Brain microvascular endothelial cell (primary cell): ENCODE results near the gene NINJ1.

Experiments
- DNase-seq: peaks from one replicate; pipeline ENCODE4 v3.0.0-alpha.2; 2020
- H3K27ac ChIP-seq: fragments of 250-450 bp; sonication (Bioruptor Pico); 2 replicates; pipeline ENCODE4 v1.5.1; 2020; ENCODE audit warnings: mild to moderate bottlenecking, moderate library complexity
- H3K27me3 ChIP-seq: fragments of 250-450 bp; sonication (Bioruptor Pico); replicated peaks from 2 replicates; pipeline ENCODE4 v1.5.1; 2020; ENCODE audit warnings: mild to moderate bottlenecking
- H3K36me3 ChIP-seq: fragments of 250-450 bp; sonication (Bioruptor Pico); replicated peaks from 2 replicates; pipeline ENCODE4 v1.5.1; 2020; ENCODE audit warnings: mild to moderate bottlenecking
- H3K4me3 ChIP-seq: 2 replicates; pipeline ENCODE4 v1.5.1; 2011; ENCODE audit warnings: low read depth, mild to moderate bottlenecking, control low read depth, low read length, moderate library complexity
- CTCF ChIP-seq: IDR thresholded peaks from 2 replicates; pipeline ENCODE4 v1.5.1; 2011; ENCODE audit warnings: low read depth, mild to moderate bottlenecking, moderate library complexity, low read length, control low read depth, inconsistent platforms; ENCODE audit errors: missing control alignments
- in situ Hi-C: cut with HindIII; loops from 2 replicates; pipeline ENCODE4 v1.10.0; 2017; ENCODE audit warnings: low sequenced_read_pairs, low pct_ligation_motif_present

NINJ1 gene

GRCh38 chr9:93112116-93112863 is 21.8 kb downstream of the NINJ1 start:
- H3K36me3 ChIP-seq: peaks cover 22% of the 10 kb centered on the region
- no peak overlapping the region for H3K4me3 ChIP-seq
- in situ Hi-C loops: no loop called here
- TF ChIP-seq CTCF: no peak
- no peak overlapping the region for H3K27ac ChIP-seq
- no peaks in the 10 kb centered on the region for H3K27me3 ChIP-seq
- DNase-seq: no peak

- H3K36me3 ChIP-seq: peaks cover 22% of the 10 kb centered on the region
- peak; percentile 51 for DNase-seq
- TF ChIP-seq CTCF: no peak
- in situ Hi-C loops: no loop called here
- no peak overlapping the region for H3K27ac ChIP-seq
- no peak overlapping the region for H3K4me3 ChIP-seq
- H3K27me3 ChIP-seq: no peaks in the 10 kb centered on the region
These were observed 22.5 kb downstream of the NINJ1 start for GRCh38 chr9:93111371-93112115.

GRCh38 chr9:93111001-93111370 is 23.1 kb downstream of the NINJ1 start:
- no peak for DNase-seq
- no peak overlapping the region for H3K27ac ChIP-seq
- H3K36me3 ChIP-seq: peaks cover 22% of the 10 kb centered on the region
- no peaks in the 10 kb centered on the region for H3K27me3 ChIP-seq
- TF ChIP-seq CTCF: no peak
- H3K4me3 ChIP-seq: no peak overlapping the region
- in situ Hi-C loops: no loop called here

DNA sequence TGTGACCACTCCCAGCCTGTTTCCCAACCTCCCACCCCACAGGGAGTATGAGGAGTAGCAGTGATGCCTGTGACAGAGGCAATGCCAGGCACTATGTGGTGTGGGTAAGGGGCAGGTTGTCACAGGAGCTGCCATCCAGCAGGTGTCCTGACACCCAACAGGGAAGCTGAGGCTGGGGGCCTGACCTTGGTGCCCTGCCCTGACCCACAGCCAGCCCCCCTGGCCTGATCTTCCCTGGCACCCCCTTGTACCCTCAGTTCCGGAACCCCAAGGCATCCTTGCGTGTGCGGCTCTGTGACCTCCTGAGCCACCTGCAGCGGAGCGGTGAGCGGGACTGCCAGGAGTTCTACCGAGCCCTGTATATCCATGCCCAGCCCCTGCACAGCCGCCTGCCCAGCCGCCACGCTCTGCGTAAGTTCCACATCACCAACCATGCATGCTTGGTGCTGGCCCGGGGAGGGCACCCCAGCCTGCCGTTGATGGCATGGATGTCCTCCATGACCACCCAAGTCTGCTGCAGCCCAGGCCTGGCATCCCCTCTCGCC is 23.7 kb downstream of the NINJ1 start:
- Histone ChIP-seq H3K4me3 (no peak overlapping the region), H3K27ac (no peak overlapping the region), H3K36me3 (peaks cover 22% of the 10 kb centered on the region), H3K27me3 (no peaks in the 10 kb centered on the region)
- no peak for DNase-seq
- no peak for TF ChIP-seq CTCF
- in situ Hi-C loops: no loop called here

DNA sequence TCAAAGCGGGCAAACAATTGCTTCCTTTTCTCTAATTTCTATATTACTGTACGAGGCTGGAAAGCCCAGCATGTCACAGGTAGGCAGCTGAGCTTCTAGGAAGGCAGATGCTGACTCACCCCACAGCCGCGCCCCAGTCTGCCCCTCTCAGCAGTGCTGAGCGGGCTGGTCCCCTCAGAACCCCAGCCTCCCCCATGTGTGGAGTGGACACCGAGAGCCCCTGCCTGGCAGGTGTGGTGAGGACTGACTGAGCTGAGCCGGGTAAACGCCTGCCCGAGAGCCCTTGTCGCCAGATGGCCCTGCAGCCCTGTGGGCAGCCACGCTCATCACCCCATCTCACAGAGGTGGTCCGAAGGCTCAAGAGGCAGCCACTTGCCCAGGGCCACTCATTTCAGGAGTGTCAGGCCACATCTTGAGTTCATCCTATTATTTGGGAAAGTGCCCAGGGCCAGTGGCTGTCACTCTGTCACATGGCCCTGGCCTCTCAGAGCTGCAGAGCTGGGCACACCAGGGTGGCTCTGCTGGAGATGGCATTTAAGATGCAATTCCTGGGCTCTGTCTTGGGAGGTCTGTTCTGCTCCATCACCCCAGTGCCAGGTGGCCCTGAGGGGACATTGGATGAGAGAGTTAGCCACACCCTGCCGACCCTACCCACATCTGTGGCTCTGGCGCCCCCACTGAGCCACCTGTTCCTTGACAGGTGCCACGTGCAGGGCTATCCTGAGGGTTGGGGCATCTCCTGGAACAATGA is 25.6 kb downstream of the NINJ1 start:
- TF ChIP-seq CTCF: no peak
- no peak for DNase-seq
- peaks cover 13% of the 10 kb centered on the region for H3K36me3 ChIP-seq
- H3K27ac ChIP-seq: no peak overlapping the region
- H3K27me3 ChIP-seq: no peaks in the 10 kb centered on the region
- in situ Hi-C loops: no loop called here
- H3K4me3 ChIP-seq: no peak overlapping the region
